GM23338 (cell line): ENCODE results near the gene SELENOS. TPM values are rescaled to one million over a fixed set of nuclear protein-coding genes. Genes with fewer than 3 reads are reported as not detected.

Experiments used
- ATAC-seq: fragments of 200-7000 bp; cut with Tn5 transposase; 3 replicates; pipeline ENCODE4 v1.9.1; 2020
- DNase-seq: peaks from one replicate; pipeline ENCODE4 v3.0.0-alpha.2; 2015; ENCODE audit warnings: low spot score
- H2AFZ ChIP-seq: fragments of 200-600 bp; sonication (generic); 2 replicates; pipeline ENCODE4 v1.8.0; 2016; ENCODE audit warnings: antibody characterized with exemption, mild to moderate bottlenecking, moderate library complexity
- H3F3A ChIP-seq: fragments of 200-600 bp; sonication (generic); replicated peaks from 2 replicates; pipeline ENCODE4 v1.8.0; 2017; ENCODE audit warnings: antibody characterized with exemption, mixed run types, low read depth
- H3K27ac ChIP-seq: fragments of 200-600 bp; sonication (generic); 2 replicates; pipeline ENCODE4 v1.6.1; 2016; ENCODE audit warnings: low read depth
- H3K27me3 ChIP-seq: fragments of 200-600 bp; sonication (generic); 2 replicates; pipeline ENCODE4 v1.8.0; 2016; ENCODE audit warnings: mild to moderate bottlenecking, mixed run types, moderate library complexity; ENCODE audit not compliant: insufficient read depth
- H3K36me3 ChIP-seq: fragments of 200-600 bp; sonication (generic); 2 replicates; pipeline ENCODE4 v1.8.0; 2016; ENCODE audit warnings: mild to moderate bottlenecking; ENCODE audit not compliant: insufficient read depth
- H3K4me1 ChIP-seq: fragments of 200-600 bp; sonication (generic); 2 replicates; pipeline ENCODE4 v1.8.0; 2016; ENCODE audit warnings: mild to moderate bottlenecking, moderate library complexity; ENCODE audit not compliant: insufficient read depth
- H3K4me2 ChIP-seq: fragments of 200-600 bp; sonication (generic); 2 replicates; pipeline ENCODE4 v1.7.1; 2017; ENCODE audit warnings: mixed run types
- H3K4me3 ChIP-seq: fragments of 200-600 bp; sonication (generic); 2 replicates; pipeline ENCODE4 v1.6.1; 2016; ENCODE audit warnings: mixed run types
- H3K79me2 ChIP-seq: fragments of 200-600 bp; sonication (generic); replicated peaks from 2 replicates; pipeline ENCODE4 v1.8.0; 2017; ENCODE audit warnings: mild to moderate bottlenecking; ENCODE audit not compliant: insufficient read depth
- H3K9me2 ChIP-seq: fragments of 200-600 bp; sonication (generic); 2 replicates; pipeline ENCODE4 v1.8.0; 2017; ENCODE audit not compliant: insufficient read depth
- H4K20me1 ChIP-seq: fragments of 200-600 bp; sonication (generic); replicated peaks from 2 replicates; pipeline ENCODE4 v1.8.0; 2017; ENCODE audit warnings: mild to moderate bottlenecking; ENCODE audit not compliant: insufficient read depth
- H3K27ac Mint-ChIP-seq: 2 replicates; pipeline ENCODE4 v1.8.0; 2020; ENCODE audit warnings: inconsistent platforms, mild to moderate bottlenecking, moderate library complexity, mixed read lengths
- H3K27me3 Mint-ChIP-seq: 3 replicates; pipeline ENCODE4 v1.8.0; 2022; ENCODE audit warnings: low read depth, mild to moderate bottlenecking, moderate library complexity, mixed read lengths, inconsistent platforms; ENCODE audit not compliant: insufficient read depth, poor library complexity
- H3K36me3 Mint-ChIP-seq: 3 replicates; pipeline ENCODE4 v1.8.0; 2021; ENCODE audit warnings: low read depth, mild to moderate bottlenecking, inconsistent platforms, moderate library complexity, mixed read lengths
- H3K4me1 Mint-ChIP-seq: 3 replicates; pipeline ENCODE4 v1.8.0; 2020; ENCODE audit warnings: mild to moderate bottlenecking, inconsistent platforms, mixed read lengths
- H3K4me3 Mint-ChIP-seq: 3 replicates; pipeline ENCODE4 v1.8.0; 2021; ENCODE audit warnings: moderate library complexity, mild to moderate bottlenecking, inconsistent platforms, mixed read lengths
- H3K9me3 Mint-ChIP-seq: 3 replicates; pipeline ENCODE4 v1.8.0; 2020; ENCODE audit warnings: moderate library complexity, mild to moderate bottlenecking, inconsistent platforms, mixed read lengths
- CREB1 ChIP-seq: fragments of 250-450 bp; sonication (Bioruptor Pico); IDR thresholded peaks from 2 replicates; pipeline ENCODE4 v1.5.0; 2020; ENCODE audit warnings: low read depth, mild to moderate bottlenecking, moderate library complexity
- CTCF ChIP-seq, 2 experiments: fragments of 200-600 bp in 1 of 2; sonication (generic) in 1 of 2; conservative IDR thresholded peaks; 2 replicates each; pipeline versions ENCODE4 v1.5.1 to v1.6.1; 2016 to 2017; ENCODE audit warnings: antibody characterized with exemption in 2 of 2, low read depth in 2 of 2, mild to moderate bottlenecking in 2 of 2, moderate library complexity in 1 of 2
- ETS1 ChIP-seq: IDR thresholded peaks from 2 replicates; pipeline ENCODE4 v1.6.1; 2016; ENCODE audit warnings: antibody characterized with exemption
- EZH2 ChIP-seq: fragments of 200-600 bp; sonication (generic); IDR thresholded peaks from one replicate; pipeline ENCODE4 v1.8.0; 2017; ENCODE audit warnings: antibody characterized with exemption, mild to moderate bottlenecking, low read depth; ENCODE audit not compliant: unreplicated experiment
- JUNB ChIP-seq: IDR thresholded peaks from one replicate; pipeline ENCODE4 v1.6.1; 2016; ENCODE audit warnings: antibody characterized with exemption; ENCODE audit not compliant: unreplicated experiment
- NANOG ChIP-seq: IDR thresholded peaks from 2 replicates; pipeline ENCODE4 v1.6.1; 2016; ENCODE audit warnings: antibody characterized with exemption, borderline replicate concordance
- POLR2AphosphoS5 ChIP-seq: IDR thresholded peaks from 2 replicates; pipeline ENCODE4 v1.6.1; 2016; ENCODE audit warnings: antibody characterized with exemption, low read depth
- REST ChIP-seq: IDR thresholded peaks from one replicate; pipeline ENCODE4 v1.6.1; 2018; ENCODE audit warnings: antibody characterized with exemption; ENCODE audit not compliant: unreplicated experiment
- ZNF331 ChIP-seq: fragments of 250-450 bp; sonication (Bioruptor Pico); IDR thresholded peaks from 2 replicates; pipeline ENCODE4 v1.5.0; 2020; ENCODE audit warnings: low read depth, mild to moderate bottlenecking, moderate library complexity
- polyA plus RNA-seq: library from polyadenylated mRNA; unstranded; fragments of >200 nt; fragmentation: Nextera tagmentation; extraction: Ambion mirVana; gene quantifications from 2 replicates; pipeline ENCODE4 v1.2.1, GENCODE V29; 2016
- total RNA-seq: library from RNA; depleted of rRNA; stranded (reverse); fragments of >200 nt; shearing (Covaris generic); gene quantifications from 2 replicates; pipeline ENCODE4 v1.2.3, GENCODE V29; 2014

SELENOS gene
- total and polyA plus RNA-seq, 2 experiments from 2014 or later: 37.0 to 106 TPM

- TF ChIP-seq CTCF (conservative IDR thresholded peaks at IDR 0.05; ENCODE audit: low read depth in 2 of 2): no peak
- TF ChIP-seq JUNB: no peak
Measured at GRCh38 chr15:101309436-101310160, 32.3 kb upstream of the SELENOS start (continued).

GRCh38 chr15:101308604-101309435, 31.5 kb upstream of the SELENOS start:
- no peaks in the 10 kb centered on the region for H3K4me1 ChIP-seq
- H3K36me3 ChIP-seq: no peaks in the 10 kb centered on the region
- Mint-ChIP-seq H3K9me3 (no peaks in the 10 kb centered on the region), H3K27me3 (peaks cover 3% of the 10 kb centered on the region), H3K4me1 (no peaks in the 10 kb centered on the region), H3K36me3 (no peaks in the 10 kb centered on the region), H3K4me3 (no peak overlapping the region), H3K27ac (no peak overlapping the region)
- no peak overlapping the region for H2AFZ ChIP-seq
- no peaks in the 10 kb centered on the region for H3K9me2 ChIP-seq
- H3K4me2 ChIP-seq: no peak overlapping the region
- no peaks in the 10 kb centered on the region for H3K79me2 ChIP-seq
- ATAC-seq: no peak
- H4K20me1 ChIP-seq: no peaks in the 10 kb centered on the region
- no peak overlapping the region for H3K4me3 ChIP-seq
- no peaks in the 10 kb centered on the region for H3F3A ChIP-seq
- no peaks in the 10 kb centered on the region for H3K27me3 ChIP-seq
- no peak for DNase-seq
- no peak overlapping the region for H3K27ac ChIP-seq
- no peak for TF ChIP-seq ETS1
- TF ChIP-seq NANOG: no peak
- TF ChIP-seq ZNF331 (CRISPR knock-in tag): no peak
- TF ChIP-seq REST: no peak
- no peak for TF ChIP-seq JUNB
- no peak for TF ChIP-seq EZH2
- no peak for TF ChIP-seq CREB1 (CRISPR knock-in tag)
- no peak for TF ChIP-seq CTCF (conservative IDR thresholded peaks at IDR 0.05; ENCODE audit: low read depth in 2 of 2)
- no peak for TF ChIP-seq POLR2AphosphoS5
